KBM-7 (cell line): ENCODE results near the gene FAM221B.

Source experiments
- DNase-seq: peaks from one replicate; pipeline ENCODE4 v3.0.0-alpha.2; 2015
- in situ Hi-C: fragments of 300-500 bp; cut with MboI; formaldehyde crosslinking; loops from 2 replicates; pipeline ENCODE4 v1.14.3; 2020; ENCODE audit warnings: low sequenced_read_pairs, low pct_unique_long_range_greater_than_20kb, mixed read lengths

FAM221B gene

DNA sequence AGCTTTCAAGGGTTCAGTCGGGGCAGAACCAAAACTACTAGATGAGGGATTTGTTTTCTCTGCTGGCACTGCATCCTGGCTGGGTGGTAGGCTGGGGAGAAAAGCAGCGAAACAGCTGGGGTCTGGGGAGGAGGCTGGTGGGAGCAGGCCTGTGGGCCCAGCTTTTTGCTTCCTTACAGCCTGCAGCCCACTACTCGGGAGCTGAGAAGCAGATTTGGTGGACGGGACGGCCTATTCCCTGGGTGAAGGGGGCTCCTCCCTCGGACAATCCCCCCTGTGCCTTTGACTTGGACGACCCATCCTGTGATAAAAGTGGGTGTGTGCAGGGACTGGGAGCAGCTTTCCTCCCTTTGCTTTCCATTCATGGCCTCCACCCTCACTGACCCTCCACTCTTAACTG, 28.0 kb downstream of the FAM221B start:
- in situ Hi-C loops, result no loop called here
- DNase-seq, result no peak

GRCh38 chr9:35798658-35799374, 29.7 kb downstream of the FAM221B start:
- in situ Hi-C loops, result no loop called here
- no peak for DNase-seq

DNA sequence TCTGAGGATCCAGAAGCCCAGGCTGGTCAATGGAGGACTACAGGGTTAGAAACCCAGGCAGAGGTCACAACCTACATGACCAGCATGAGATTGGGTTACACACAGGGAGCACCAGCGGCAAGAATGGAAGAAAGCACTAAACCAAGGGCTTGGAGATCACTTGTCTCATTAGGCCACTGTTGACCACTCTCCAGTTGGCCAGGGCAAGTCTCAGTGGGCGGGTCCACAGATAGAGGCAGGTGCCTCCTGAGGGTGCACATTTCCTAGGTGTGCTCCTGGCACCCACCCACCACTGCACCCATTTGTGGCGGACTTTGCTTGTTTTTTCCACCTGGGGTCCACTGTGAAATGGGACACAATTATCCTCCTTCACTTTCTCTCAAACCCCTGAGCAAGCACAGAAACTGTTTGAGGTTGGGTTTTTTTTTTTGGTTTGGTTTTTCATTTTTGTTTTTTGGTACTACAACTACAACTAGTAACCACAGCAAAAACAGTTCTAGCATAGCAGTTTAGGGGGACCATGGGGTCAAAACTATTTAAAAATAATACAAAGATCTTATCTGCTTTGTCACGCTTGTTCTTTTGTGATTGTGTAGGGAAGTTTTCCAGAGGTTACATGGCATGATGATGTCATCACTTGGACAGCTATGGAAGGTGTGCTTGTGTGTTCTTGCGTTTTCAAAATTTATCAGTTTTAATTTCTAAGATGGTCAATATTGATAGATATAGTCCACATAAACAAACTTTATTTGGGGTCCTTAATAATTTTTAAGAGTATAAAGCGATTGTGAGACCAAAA, 31.0 kb downstream of the FAM221B start:
- in situ Hi-C loops, result no loop called here
- DNase-seq, result no peak

GRCh38 chr9:35795695-35796094, 32.8 kb downstream of the FAM221B start:
- in situ Hi-C loops, result no loop called here

DNA sequence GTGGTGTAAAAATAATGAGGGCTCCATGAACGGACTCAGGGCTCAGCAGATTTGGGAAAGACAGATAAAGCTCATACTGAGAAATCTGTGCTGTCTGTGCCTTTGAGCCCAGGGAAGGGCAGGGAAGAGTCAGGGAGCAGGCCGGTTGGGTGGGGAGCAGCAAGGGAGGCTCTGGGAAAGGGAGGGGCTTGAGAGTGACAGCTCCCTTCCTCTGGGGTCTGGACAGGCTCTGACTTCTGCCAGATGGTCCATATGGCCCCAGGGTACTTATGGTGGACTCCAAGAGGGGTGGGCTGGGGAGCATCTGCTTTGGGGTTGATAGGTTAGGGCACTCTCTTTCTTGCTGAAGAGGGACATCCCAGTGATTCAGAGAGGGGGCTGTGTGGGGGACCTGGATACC, 35.1 kb downstream of the FAM221B start:
- in situ Hi-C loops, result no loop called here
- no peak for DNase-seq

More at GRCh38 chr9:35795695-35796094, 32.8 kb downstream of the FAM221B start:
- no peak for DNase-seq

DNA sequence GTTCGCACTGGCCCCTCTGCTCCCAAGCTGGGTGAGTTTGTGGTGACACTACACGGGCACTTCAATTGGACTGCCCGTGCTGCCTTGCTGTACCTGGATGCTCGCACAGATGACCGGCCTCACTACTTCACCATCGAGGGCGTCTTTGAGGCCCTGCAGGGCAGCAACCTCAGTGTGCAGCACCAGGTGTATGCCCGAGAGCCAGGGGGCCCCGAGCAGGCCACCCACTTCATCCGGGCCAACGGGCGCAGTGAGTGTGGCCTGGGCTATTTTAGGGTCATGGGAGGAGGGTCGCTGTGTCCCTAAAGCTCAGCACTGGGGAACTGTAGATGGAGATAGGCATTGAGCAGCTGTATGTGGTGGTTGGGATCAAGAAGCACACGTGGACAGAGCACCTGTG, 35.7 kb downstream of the FAM221B start:
- in situ Hi-C loops, result no loop called here
- DNase-seq, result no peak

GRCh38 chr9:35792024-35792813, 36.3 kb downstream of the FAM221B start:
- in situ Hi-C loops, result no loop called here
- DNase-seq, result no peak

DNA sequence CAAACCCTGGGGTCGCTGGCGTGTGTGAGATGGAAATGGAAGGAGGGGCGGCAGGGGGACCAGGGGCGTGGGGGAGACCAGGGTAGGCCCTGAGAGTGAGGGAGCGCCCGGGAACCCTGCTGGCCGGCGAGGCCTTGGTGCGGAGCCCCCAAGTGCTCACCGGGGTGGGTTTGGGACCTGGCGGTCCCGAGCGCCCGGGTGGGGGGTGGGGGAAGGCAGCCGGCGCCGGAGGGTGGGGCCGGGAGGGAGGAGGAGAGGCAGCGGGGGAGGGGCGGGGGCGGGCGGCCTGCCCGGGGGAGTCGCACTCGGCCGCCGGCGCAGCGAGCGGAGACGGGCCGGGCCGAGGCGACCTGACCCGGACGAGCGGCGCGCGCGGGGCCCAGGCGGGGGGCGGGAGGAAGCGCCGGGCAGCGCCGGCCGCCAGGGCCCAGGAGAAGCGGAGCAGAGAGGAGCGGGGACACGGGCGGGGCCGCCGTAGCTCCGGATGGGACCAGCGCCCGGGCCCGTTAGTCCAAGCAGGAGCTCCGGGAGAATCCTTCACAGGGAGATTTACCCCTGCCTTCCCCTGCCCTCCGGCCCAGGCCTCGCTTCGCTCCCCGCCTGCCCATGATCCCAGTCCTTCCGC, 37.1 kb downstream of the FAM221B start, which contains the start of gene NPR2:
Gene NPR2, plus strand, starts transcription at position 295 of the 625 bp plus-strand sequence. CDS start 818 bp downstream, outside the sequence.
- no peak for DNase-seq
- in situ Hi-C loops, result no loop called here

- in situ Hi-C loops, result no loop called here
- DNase-seq, result peak; percentile 75
Observed at GRCh38 chr9:35790385-35791296, 37.9 kb downstream of the FAM221B start.

DNA sequence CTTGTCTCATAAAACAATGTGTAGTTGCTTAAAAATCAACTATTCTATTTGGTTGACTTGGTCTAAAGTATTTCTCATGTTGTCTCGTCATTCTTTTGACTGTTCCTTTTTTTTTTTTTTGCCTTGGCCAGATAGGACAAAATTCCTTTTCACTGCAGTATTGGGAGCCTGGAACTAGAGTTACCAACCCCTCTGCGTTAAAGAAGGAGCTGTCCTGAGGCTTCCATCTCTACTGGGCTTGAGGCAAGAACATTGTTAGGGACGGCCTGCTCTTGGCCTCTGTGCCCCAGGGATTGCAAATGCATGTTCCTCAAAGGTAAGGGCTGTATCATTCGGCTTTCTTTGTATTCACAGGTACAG, 38.5 kb downstream of the FAM221B start:
- in situ Hi-C loops, result no loop called here

DNA sequence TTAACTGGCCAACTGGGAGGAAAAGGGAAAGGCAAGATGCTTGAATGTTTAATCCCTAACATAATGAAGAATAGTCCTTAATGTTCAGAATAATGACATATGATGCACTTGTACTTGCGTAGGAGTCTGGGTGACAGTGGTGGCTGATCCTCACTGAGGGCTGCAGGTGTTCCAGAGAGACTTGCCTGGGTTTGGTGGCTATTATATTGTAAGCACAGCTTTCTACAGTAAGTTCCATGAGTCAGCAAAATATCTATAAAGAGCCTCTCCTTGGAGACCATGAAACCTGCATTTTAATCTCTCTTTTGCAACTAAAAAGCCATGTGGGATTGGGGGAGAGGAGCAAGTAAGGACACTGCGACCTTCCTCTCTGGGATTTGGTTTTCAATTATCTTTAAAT, 39.0 kb downstream of the FAM221B start:
- in situ Hi-C loops, result no loop called here
- DNase-seq, result no peak

More for the DNA sequence above, 38.5 kb downstream of the FAM221B start:
- DNase-seq, result no peak

DNA sequence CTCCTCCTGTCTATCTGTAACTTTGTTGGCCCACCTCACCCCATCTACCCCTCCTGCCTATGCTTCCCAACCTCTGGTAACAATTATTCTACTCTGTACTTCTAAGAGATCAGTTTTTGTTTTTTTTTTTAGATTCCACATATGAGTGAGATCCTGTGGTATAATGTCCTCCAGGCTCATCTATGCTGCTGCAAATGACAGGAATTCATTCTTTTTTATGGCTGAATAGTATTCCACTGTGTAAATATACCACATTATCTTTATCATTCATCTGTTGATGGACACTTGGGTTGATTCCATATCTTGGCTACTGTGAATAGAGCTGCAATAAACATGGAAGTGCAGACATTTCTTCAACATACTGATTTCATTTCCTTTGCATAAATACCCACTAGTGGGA, 45.1 kb downstream of the FAM221B start:
- in situ Hi-C loops, result no loop called here
- no peak for DNase-seq

GRCh38 chr9:35781066-35781465, 47.5 kb downstream of the FAM221B start:
- DNase-seq, result no peak
- in situ Hi-C loops, result no loop called here

- in situ Hi-C loops, result no loop called here
- no peak for DNase-seq
Observed at GRCh38 chr9:35778496-35778895, 50.0 kb downstream of the FAM221B start.

DNA sequence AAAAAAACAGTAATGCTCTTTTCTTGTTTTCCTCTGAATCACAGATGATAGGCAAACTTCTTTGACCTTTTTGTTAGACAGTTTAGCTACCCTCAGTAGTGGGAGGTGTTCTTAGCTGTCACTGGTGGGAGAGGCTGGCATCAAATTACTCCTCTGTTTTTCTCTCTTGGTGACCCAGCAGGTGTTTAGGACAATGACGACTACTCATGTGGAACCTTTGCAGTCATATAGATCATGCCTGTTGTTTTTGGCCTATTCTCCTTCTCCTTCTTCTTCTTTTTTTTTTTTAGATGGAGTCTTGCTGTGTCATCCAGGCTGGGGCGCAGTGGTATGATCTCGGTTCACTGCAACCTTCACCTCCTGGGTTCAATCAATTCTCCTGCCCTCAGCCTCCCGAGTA, 52.5 kb downstream of the FAM221B start:
- in situ Hi-C loops, result no loop called here
- peak; percentile 78 for DNase-seq

DNA sequence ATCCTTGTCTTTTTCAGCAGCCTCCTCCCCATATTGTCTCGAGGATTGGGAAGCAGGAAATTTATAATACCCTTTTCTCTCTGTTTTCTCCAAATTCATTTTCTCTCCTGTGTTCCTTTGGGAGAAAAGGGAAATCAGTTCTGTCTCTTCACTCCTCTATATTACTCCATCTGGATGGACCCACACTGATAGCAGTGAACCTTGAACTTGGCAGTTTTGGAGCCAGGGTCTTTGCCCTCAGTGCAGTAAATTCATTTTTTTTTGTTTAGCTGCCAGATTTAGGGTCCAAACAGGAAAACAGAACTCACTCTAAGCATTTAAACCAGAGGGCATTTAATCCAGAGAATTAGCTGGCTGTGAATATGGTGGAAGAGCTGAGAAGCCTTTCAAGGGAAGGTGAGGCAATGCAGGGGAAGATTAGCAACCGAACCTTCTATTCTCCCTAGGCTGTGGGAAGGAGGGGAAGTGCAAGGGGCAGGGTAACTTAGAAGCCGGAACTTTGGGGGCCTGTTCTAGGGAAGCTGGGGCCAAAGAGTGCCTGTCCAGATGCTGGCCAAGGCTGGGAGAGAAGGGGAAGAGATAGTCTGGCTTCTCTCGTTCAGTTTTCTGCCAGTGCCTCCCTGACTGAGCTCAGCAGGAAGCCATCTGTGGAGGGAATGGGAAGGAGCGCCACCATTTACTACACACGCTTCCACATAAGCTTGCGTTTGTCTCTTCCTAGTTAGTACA, 53.5 kb downstream of the FAM221B start:
- peak; percentile 81 for DNase-seq
- in situ Hi-C loops, result no loop called here

- no peak for DNase-seq
- in situ Hi-C loops, result no loop called here
Observed at GRCh38 chr9:35771943-35772342, 56.6 kb downstream of the FAM221B start.

- DNase-seq, result no peak
- in situ Hi-C loops, result no loop called here
Observed at GRCh38 chr9:35771534-35771933, 57.0 kb downstream of the FAM221B start.
